CD4-positive, CD25-positive, alpha-beta regulatory T cell (primary cell): Measurements from ENCODE around the gene GPC5. TPM values are rescaled to one million over a fixed set of nuclear protein-coding genes. Genes with fewer than 3 reads are reported as not detected.
A peak's percentile ranks its signal among the peaks of the same experiment; 100 is the strongest.

Experiments
- ATAC-seq, 2 donors: fragments of 150-1000 bp; cut with Tn5 transposase; one replicate each; pipeline ENCODE4 v1.10.0; 2021; ENCODE audit warnings: low read depth in 2 of 2, moderate number of reproducible peaks in 2 of 2, moderate library complexity in 1 of 2
- DNase-seq, 3 donors: peaks; one replicate each; pipeline versions ENCODE4 v3.0.0 to v3.0.0-alpha.2; 2012 to 2022; ENCODE audit warnings: mixed read lengths in 1 of 3
- H3K27ac ChIP-seq: one replicate; pipeline ENCODE4 v1.7.0; 2013; ENCODE audit warnings: mild to moderate bottlenecking, low read length; ENCODE audit not compliant: insufficient read depth, poor library complexity, severe bottlenecking
- H3K27me3 ChIP-seq: one replicate; pipeline ENCODE4 v1.7.0; 2013; ENCODE audit warnings: low read length; ENCODE audit not compliant: control insufficient read depth, insufficient read depth
- H3K36me3 ChIP-seq: one replicate; pipeline ENCODE4 v1.7.0; 2013; ENCODE audit warnings: mild to moderate bottlenecking, low read length, moderate library complexity; ENCODE audit not compliant: control insufficient read depth, insufficient read depth
- H3K4me1 ChIP-seq: 2 replicates; pipeline ENCODE4 v1.7.0; 2013; ENCODE audit warnings: mild to moderate bottlenecking, low read length; ENCODE audit not compliant: insufficient read depth, control insufficient read depth, poor library complexity, severe bottlenecking
- H3K4me3 ChIP-seq: one replicate; pipeline ENCODE4 v1.7.0; 2013; ENCODE audit warnings: low read depth, mild to moderate bottlenecking, low read length, moderate library complexity
- H3K9me3 ChIP-seq, 2 experiments: 1 replicate in 1 of 2; 2 replicates in 1 of 2; pipeline ENCODE4 v1.7.0; 2013; ENCODE audit warnings: low read length in 2 of 2, mild to moderate bottlenecking in 1 of 2, moderate library complexity in 1 of 2; ENCODE audit not compliant: control insufficient read depth in 2 of 2
- H3K27ac Mint-ChIP-seq, 3 donors: one replicate each; pipeline ENCODE4 v1.8.0; 2020 to 2022; ENCODE audit warnings: mild to moderate bottlenecking in 3 of 3, mixed read lengths in 3 of 3, moderate library complexity in 2 of 3
- H3K27me3 Mint-ChIP-seq: one replicate; pipeline ENCODE4 v1.8.0; 2022; ENCODE audit warnings: mild to moderate bottlenecking, mixed read lengths
- H3K36me3 Mint-ChIP-seq: one replicate; pipeline ENCODE4 v1.8.0; 2020; ENCODE audit warnings: mixed read lengths
- H3K4me1 Mint-ChIP-seq, 4 donors: one replicate each; pipeline ENCODE4 v1.8.0; 2020 to 2022; ENCODE audit warnings: mixed read lengths in 4 of 4, mild to moderate bottlenecking in 1 of 4
- H3K4me3 Mint-ChIP-seq, 4 donors: one replicate each; pipeline ENCODE4 v1.8.0; 2020 to 2022; ENCODE audit warnings: mild to moderate bottlenecking in 4 of 4, mixed read lengths in 4 of 4, moderate library complexity in 3 of 4
- H3K9me3 Mint-ChIP-seq, 7 donors: one replicate each; pipeline ENCODE4 v1.8.0; 2020 to 2022; ENCODE audit warnings: mixed read lengths in 7 of 7, mild to moderate bottlenecking in 3 of 7, moderate library complexity in 2 of 7
- polyA plus RNA-seq, 4 donors: library from polyadenylated mRNA; unstranded; fragments of 300-500 nt; fragmentation: Illumina TruSeq; gene quantifications; one replicate each; pipeline ENCODE4 v1.2.3, GENCODE V29; 2021
- total RNA-seq: library from RNA; stranded (reverse); gene quantifications from one replicate; pipeline ENCODE4 v1.2.3, GENCODE V29; 2022

Gene GPC5
- total and polyA plus RNA-seq, 5 donors from 2014 or later = 0.29 to 0.81 (median 0.59) TPM; not detected in 2

DNA sequence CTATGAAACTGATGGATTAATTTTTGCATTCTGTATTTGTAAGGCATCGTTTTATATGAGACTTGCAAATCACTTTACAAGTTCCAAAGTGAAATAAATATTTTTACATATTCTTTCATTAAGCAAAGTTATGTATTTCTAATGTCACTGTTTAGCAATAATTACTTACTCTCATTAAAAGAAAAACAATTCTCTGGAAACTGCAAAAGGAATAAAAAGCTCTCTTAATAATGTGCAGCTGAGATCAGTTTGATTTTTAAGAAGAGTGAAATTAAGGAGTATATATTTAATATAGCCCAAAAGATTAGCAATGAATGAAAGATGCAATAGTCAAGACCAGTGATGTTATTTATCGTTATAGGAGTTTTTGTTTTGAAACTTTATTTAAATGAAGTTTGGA lies 155.2 kb downstream of the GPC5 start:
- ATAC-seq (no peak), DNase-seq (no peak)
- no peaks in the 10 kb centered on the region for H3K9me3 ChIP-seq
- no peak overlapping the region for H3K4me3 Mint-ChIP-seq
- H3K36me3 ChIP-seq = no peaks in the 10 kb centered on the region
- H3K27ac ChIP-seq = no peak overlapping the region
- H3K36me3 Mint-ChIP-seq = no peaks in the 10 kb centered on the region
- no peaks in the 10 kb centered on the region for H3K27me3 Mint-ChIP-seq
- H3K4me1 Mint-ChIP-seq = no peaks in the 10 kb centered on the region
- H3K4me1 ChIP-seq = no peaks in the 10 kb centered on the region
- peaks cover 0 to 25% (median 3%) of the 10 kb centered on the region in 7 donors for H3K9me3 Mint-ChIP-seq
- H3K27me3 ChIP-seq = no peaks in the 10 kb centered on the region
- no peak overlapping the region for H3K27ac Mint-ChIP-seq
- H3K4me3 ChIP-seq = no peak overlapping the region

DNA sequence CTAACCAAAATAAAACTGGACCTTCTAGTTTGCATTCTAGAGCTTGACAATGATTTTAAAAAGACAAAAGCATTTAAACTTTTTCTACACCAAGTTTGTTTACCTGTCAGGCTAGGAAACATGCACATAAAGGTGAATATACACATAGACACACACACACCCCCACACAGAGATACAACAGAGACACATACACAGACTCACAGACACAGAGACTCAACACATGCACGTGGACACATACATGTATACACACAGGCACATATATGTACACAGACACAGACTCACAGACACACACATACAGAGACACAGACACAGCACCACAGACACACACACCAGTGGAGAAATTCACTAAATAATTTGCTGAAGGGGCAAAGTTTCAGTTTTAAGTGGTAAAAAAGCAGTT lies 155.7 kb downstream of the GPC5 start:
- H3K27ac ChIP-seq = no peak overlapping the region
- H3K27me3 ChIP-seq = no peaks in the 10 kb centered on the region
- Mint-ChIP-seq H3K27me3 (no peaks in the 10 kb centered on the region), H3K4me3 (no peak overlapping the region), H3K27ac (no peak overlapping the region), H3K36me3 (no peaks in the 10 kb centered on the region), H3K9me3 (peaks cover 0 to 20% (median 3%) of the 10 kb centered on the region in 7 donors), H3K4me1 (no peaks in the 10 kb centered on the region)
- H3K4me1 ChIP-seq = no peaks in the 10 kb centered on the region
- H3K9me3 ChIP-seq = no peaks in the 10 kb centered on the region
- H3K4me3 ChIP-seq = no peak overlapping the region
- no peak for ATAC-seq
- H3K36me3 ChIP-seq = no peaks in the 10 kb centered on the region
- DNase-seq = no peak

DNA sequence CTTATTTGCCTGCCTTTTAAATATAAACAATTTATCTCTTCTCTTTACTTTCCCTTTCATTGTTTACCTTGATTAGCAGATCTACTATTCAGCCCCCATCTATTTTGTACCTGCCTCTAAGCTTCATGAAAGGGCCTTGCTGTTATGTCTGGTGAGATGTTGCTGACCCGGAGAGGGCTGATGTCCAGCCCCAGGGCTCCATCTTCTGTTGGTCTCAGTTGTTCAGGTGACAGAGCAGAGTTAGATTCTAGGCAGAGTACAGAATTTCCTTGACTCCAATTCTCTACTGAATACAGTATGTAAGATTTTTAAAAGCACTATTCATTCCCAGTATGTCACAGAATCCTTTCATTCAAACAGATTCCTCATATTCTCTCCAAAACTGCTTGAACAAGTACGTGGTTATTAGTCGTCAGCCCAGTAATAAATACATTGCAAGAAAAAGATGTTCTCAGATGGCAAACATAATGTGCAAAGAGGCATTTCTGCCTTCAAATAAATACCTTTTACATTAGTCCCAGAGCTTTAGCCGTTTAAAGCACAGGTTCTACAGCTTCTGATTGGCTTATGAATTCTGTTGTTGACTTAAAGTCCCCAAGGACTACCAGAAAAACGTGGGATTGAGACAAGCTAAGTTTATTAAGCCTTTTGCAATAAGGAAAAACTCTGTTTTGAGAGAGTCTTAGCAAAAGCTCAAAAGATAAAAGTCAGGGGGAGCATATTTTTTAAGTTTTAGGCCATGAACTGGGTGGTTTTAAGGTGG lies 159.1 kb downstream of the GPC5 start:
- Histone ChIP-seq H3K27me3 (no peaks in the 10 kb centered on the region), H3K27ac (no peak overlapping the region), H3K4me3 (no peak overlapping the region), H3K9me3 (no peaks in the 10 kb centered on the region), H3K4me1 (no peaks in the 10 kb centered on the region), H3K36me3 (no peaks in the 10 kb centered on the region)
- H3K27ac Mint-ChIP-seq = no peak overlapping the region
- no peaks in the 10 kb centered on the region for H3K36me3 Mint-ChIP-seq
- peaks cover 0 to 4% (median 1%) of the 10 kb centered on the region in 7 donors for H3K9me3 Mint-ChIP-seq
- H3K27me3 Mint-ChIP-seq = no peaks in the 10 kb centered on the region
- ATAC-seq (no peak), DNase-seq (no peak)
- no peak overlapping the region for H3K4me3 Mint-ChIP-seq
- H3K4me1 Mint-ChIP-seq = no peaks in the 10 kb centered on the region

DNA sequence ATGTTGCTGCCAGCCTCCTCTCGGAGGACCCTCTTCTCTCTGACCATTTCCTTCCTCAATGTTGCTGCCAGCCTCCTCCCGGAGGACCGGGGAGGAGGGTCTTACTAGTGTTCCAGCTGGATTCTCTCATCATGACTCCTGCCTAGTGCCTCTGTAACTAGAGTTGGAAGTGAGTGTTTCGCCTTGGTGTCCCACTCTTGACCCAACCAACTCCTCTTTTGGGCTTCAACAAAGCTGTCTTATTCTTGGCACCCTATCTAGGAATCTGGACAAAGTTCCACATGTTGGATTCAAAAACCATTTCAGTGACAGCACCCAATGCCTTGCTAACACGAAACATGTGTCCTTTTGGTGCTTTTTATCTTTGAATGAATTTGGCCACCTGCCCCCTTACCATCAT lies 165.4 kb downstream of the GPC5 start:
- Histone ChIP-seq H3K9me3 (no peaks in the 10 kb centered on the region), H3K4me3 (no peak overlapping the region), H3K36me3 (no peaks in the 10 kb centered on the region), H3K27me3 (no peaks in the 10 kb centered on the region), H3K4me1 (no peaks in the 10 kb centered on the region), H3K27ac (no peak overlapping the region)
- Mint-ChIP-seq H3K36me3 (no peaks in the 10 kb centered on the region), H3K4me3 (peak overlapping the region in 1 of 4 donors; percentile 24), H3K27ac (no peak overlapping the region), H3K27me3 (no peaks in the 10 kb centered on the region), H3K4me1 (no peaks in the 10 kb centered on the region), H3K9me3 (peaks cover 0 to 4% (median 0%) of the 10 kb centered on the region in 7 donors)
- DNase-seq = no peak
- no peak for ATAC-seq

DNA sequence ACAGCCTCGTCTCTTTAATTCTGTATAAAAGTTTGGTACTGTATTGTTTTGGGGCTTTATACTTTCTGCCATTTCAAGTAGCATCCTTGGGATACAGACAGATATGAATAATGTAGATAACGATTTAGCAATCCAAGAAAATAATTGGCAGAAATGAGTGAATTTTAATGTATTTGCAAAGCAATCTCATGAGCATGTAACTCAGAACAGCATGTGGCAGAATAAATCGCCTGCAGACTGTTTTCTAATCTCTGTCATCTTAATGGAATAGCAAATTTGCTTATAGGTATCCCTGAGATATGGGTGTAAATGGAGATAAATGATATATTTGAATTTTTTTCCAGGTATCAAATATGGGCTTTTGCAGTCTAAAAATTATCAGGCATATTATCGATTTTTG lies 166.0 kb downstream of the GPC5 start:
- Mint-ChIP-seq H3K27ac (no peak overlapping the region), H3K4me3 (no peak overlapping the region), H3K36me3 (no peaks in the 10 kb centered on the region), H3K9me3 (peaks cover 0 to 4% (median 0%) of the 10 kb centered on the region in 7 donors), H3K4me1 (no peaks in the 10 kb centered on the region), H3K27me3 (no peaks in the 10 kb centered on the region)
- H3K9me3 ChIP-seq = no peaks in the 10 kb centered on the region
- H3K27me3 ChIP-seq = no peaks in the 10 kb centered on the region
- H3K27ac ChIP-seq = no peak overlapping the region
- H3K4me1 ChIP-seq = no peaks in the 10 kb centered on the region
- ATAC-seq = no peak
- no peak overlapping the region for H3K4me3 ChIP-seq
- H3K36me3 ChIP-seq = no peaks in the 10 kb centered on the region
- DNase-seq = no peak

DNA sequence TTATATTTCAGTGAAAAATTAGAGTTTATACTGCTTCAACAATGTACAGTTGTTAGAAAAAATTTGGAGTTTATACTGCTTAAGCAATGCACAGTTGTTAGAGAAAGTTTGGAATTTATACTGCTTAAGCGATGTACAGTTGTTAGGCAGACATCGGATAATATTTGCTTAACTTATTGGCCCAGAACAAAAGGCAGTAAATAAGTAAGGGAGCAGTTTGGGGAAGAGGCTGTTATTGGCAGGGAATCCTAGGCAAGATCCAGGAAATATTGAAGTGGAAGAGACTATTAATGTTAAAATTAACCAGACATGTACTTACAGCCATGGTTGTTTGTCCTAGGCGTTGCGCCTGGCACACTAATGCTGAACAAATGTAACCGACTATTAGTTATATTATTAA lies 166.9 kb downstream of the GPC5 start:
- DNase-seq (no peak), ATAC-seq (no peak)
- H3K4me1 ChIP-seq = no peaks in the 10 kb centered on the region
- Mint-ChIP-seq H3K36me3 (no peaks in the 10 kb centered on the region), H3K27ac (no peak overlapping the region), H3K9me3 (peaks cover 0 to 4% (median 0%) of the 10 kb centered on the region in 7 donors), H3K4me1 (no peaks in the 10 kb centered on the region), H3K4me3 (no peak overlapping the region), H3K27me3 (no peaks in the 10 kb centered on the region)
- no peak overlapping the region for H3K4me3 ChIP-seq
- H3K36me3 ChIP-seq = no peaks in the 10 kb centered on the region
- no peaks in the 10 kb centered on the region for H3K27me3 ChIP-seq
- no peak overlapping the region for H3K27ac ChIP-seq
- H3K9me3 ChIP-seq = no peaks in the 10 kb centered on the region

DNA sequence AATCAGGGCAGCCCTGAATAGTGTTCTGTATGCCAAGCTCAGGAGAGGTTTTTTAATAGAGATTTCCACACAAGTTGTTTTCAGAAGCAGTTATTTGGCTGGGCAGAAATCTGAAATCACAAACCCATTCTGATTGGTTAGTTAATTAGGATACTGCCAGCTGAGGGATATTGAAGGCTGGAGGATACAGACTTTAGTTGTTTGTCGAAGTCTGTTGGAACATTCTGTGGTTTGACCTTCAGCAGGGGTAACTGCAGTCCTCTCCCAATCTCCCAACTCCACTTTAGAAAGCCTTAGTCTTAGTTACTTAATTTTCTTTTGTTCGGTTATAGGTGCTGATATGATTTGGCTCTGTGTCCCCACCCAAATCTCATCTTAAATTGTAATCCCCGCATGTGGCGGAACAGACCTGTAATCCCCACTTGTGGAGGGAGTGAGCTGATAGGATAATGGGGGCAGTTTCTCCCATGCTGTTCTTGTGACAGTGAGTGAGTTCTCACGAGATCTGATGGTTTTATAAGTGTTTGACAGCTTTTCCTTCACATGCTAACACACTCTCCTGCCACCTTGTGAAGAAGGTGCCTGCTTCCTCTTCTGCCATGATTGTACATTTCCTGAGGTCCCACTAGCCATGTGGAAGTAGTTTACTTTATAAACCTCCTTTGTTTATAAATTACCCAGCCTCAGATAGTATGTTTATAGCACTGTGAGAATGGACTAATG lies 169.2 kb downstream of the GPC5 start:
- H3K27ac ChIP-seq = no peak overlapping the region
- Mint-ChIP-seq H3K27ac (no peak overlapping the region), H3K27me3 (no peaks in the 10 kb centered on the region), H3K36me3 (no peaks in the 10 kb centered on the region), H3K9me3 (peaks cover 0 to 4% (median 0%) of the 10 kb centered on the region in 7 donors), H3K4me1 (no peaks in the 10 kb centered on the region), H3K4me3 (no peak overlapping the region)
- no peak for DNase-seq
- no peak overlapping the region for H3K4me3 ChIP-seq
- no peaks in the 10 kb centered on the region for H3K36me3 ChIP-seq
- ATAC-seq = no peak
- H3K9me3 ChIP-seq = no peaks in the 10 kb centered on the region
- no peaks in the 10 kb centered on the region for H3K27me3 ChIP-seq
- no peaks in the 10 kb centered on the region for H3K4me1 ChIP-seq

DNA sequence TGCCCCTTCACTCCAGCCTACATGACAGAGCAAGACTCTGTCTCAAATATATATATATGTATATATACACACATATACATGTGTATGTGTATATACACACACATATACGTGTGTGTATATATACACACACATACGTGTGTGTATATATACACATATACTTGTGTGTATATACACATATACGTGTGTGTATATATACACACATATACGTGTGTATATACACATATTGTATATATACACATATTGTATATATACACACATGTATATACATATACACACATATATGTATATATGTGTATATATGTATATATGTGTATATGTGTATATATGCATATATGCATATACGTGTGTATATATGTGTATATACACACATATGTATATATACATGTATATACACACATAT lies 173.3 kb downstream of the GPC5 start:
- H3K27me3 ChIP-seq = no peaks in the 10 kb centered on the region
- Mint-ChIP-seq H3K27ac (no peak overlapping the region), H3K27me3 (peaks cover 4% of the 10 kb centered on the region), H3K4me3 (no peak overlapping the region), H3K4me1 (no peaks in the 10 kb centered on the region), H3K9me3 (peaks cover 0 to 3% (median 0%) of the 10 kb centered on the region in 7 donors), H3K36me3 (no peaks in the 10 kb centered on the region)
- H3K4me1 ChIP-seq = no peaks in the 10 kb centered on the region
- ATAC-seq (no peak), DNase-seq (no peak)
- H3K9me3 ChIP-seq = no peaks in the 10 kb centered on the region
- H3K27ac ChIP-seq = no peak overlapping the region
- H3K4me3 ChIP-seq = no peak overlapping the region
- no peaks in the 10 kb centered on the region for H3K36me3 ChIP-seq
